CD14-positive monocyte (primary cell): ENCODE measurements around the gene TBC1D10A. TPM values are rescaled to one million over a fixed set of nuclear protein-coding genes. Genes with fewer than 3 reads are reported as not detected.

ENCODE experiments used
- DNase-seq, 3 donors: peaks; one replicate each; pipeline ENCODE4 v3.0.0-alpha.2; 2011 to 2022
- H2AFZ ChIP-seq: 2 replicates; pipeline ENCODE4 v1.6.0; 2012; ENCODE audit warnings: mild to moderate bottlenecking, low read depth, low read length, inconsistent platforms; ENCODE audit not compliant: insufficient read depth, poor library complexity, severe bottlenecking
- H3K27ac ChIP-seq, 2 donors: 1 replicate in 1 of 2; 2 replicates in 1 of 2; pipeline ENCODE4 v1.5.1; 2012 to 2013; ENCODE audit warnings: low read length in 2 of 2, control low read depth in 1 of 2, inconsistent platforms in 1 of 2, low read depth in 1 of 2, mild to moderate bottlenecking in 1 of 2
- H3K27me3 ChIP-seq, 2 donors: one replicate each; pipeline versions ENCODE4 v1.6.0 to v1.6.1; 2011 to 2013; ENCODE audit warnings: low read length in 2 of 2; ENCODE audit not compliant: control insufficient read depth in 2 of 2, insufficient read depth in 2 of 2
- H3K36me3 ChIP-seq, 2 donors: replicated peaks in 1 of 2; 1 replicate in 1 of 2; 2 replicates in 1 of 2; pipeline versions ENCODE4 v1.5.1 to v1.6.1; 2012 to 2013; ENCODE audit warnings: low read length in 2 of 2, control low read depth in 1 of 2, inconsistent platforms in 1 of 2, mild to moderate bottlenecking in 1 of 2; ENCODE audit not compliant: insufficient read depth in 2 of 2, control insufficient read depth in 1 of 2
- H3K4me1 ChIP-seq, 2 donors: 1 replicate in 1 of 2; 2 replicates in 1 of 2; pipeline versions ENCODE4 v1.5.1 to v1.6.1; 2012 to 2013; ENCODE audit warnings: low read length in 2 of 2, control low read depth in 1 of 2, inconsistent platforms in 1 of 2, mild to moderate bottlenecking in 1 of 2, moderate library complexity in 1 of 2; ENCODE audit not compliant: insufficient read depth in 2 of 2, control insufficient read depth in 1 of 2
- H3K4me2 ChIP-seq: replicated peaks from 2 replicates; pipeline ENCODE3; 2012; ENCODE audit warnings: low read length, moderate library complexity, mild to moderate bottlenecking; ENCODE audit not compliant: poor library complexity, severe bottlenecking; ENCODE audit errors: extremely low read depth
- H3K4me3 ChIP-seq, 3 experiments: fragments of 200-600 bp in 1 of 3; sonication (generic) in 1 of 3; replicated peaks in 1 of 3; 1 replicate in 2 of 3; 2 replicates in 1 of 3; pipeline ENCODE4 v1.5.1; 2011 to 2013; ENCODE audit warnings: low read length in 3 of 3, mild to moderate bottlenecking in 3 of 3, control low read depth in 2 of 3, low read depth in 2 of 3, inconsistent platforms in 1 of 3, moderate library complexity in 1 of 3
- H3K79me2 ChIP-seq: 2 replicates; pipeline ENCODE4 v1.6.0; 2012; ENCODE audit warnings: mild to moderate bottlenecking, control low read depth, inconsistent platforms, low read length, moderate library complexity; ENCODE audit not compliant: insufficient read depth
- H3K9ac ChIP-seq: 2 replicates; pipeline ENCODE4 v1.6.0; 2017; ENCODE audit warnings: low read length, mild to moderate bottlenecking; ENCODE audit not compliant: insufficient read depth, poor library complexity, severe bottlenecking
- H3K9me3 ChIP-seq, 2 donors: replicated peaks in 1 of 2; 1 replicate in 1 of 2; 2 replicates in 1 of 2; pipeline versions ENCODE4 v1.5.1 to v1.6.1; 2012 to 2013; ENCODE audit warnings: low read length in 2 of 2, control low read depth in 1 of 2; ENCODE audit not compliant: control insufficient read depth in 1 of 2, insufficient read depth in 1 of 2
- H4K20me1 ChIP-seq: 2 replicates; pipeline ENCODE4 v1.6.0; 2012; ENCODE audit warnings: mild to moderate bottlenecking, low read length, control low read depth, moderate library complexity; ENCODE audit not compliant: insufficient read depth
- H3K27ac Mint-ChIP-seq, 7 donors: one replicate each; pipeline ENCODE4 v1.8.0; 2020; ENCODE audit warnings: mild to moderate bottlenecking in 7 of 7, mixed read lengths in 7 of 7, moderate library complexity in 6 of 7, inconsistent platforms in 2 of 7
- H3K27me3 Mint-ChIP-seq, 3 donors: one replicate each; pipeline ENCODE4 v1.8.0; 2021 to 2022; ENCODE audit warnings: low read depth in 3 of 3, mild to moderate bottlenecking in 3 of 3, mixed read lengths in 3 of 3, moderate library complexity in 3 of 3, inconsistent platforms in 1 of 3
- H3K36me3 Mint-ChIP-seq, 2 donors: one replicate each; pipeline ENCODE4 v1.8.0; 2020; ENCODE audit warnings: mixed read lengths in 2 of 2, inconsistent platforms in 1 of 2, mild to moderate bottlenecking in 1 of 2
- H3K4me1 Mint-ChIP-seq: one replicate; pipeline ENCODE4 v1.8.0; 2020; ENCODE audit warnings: mild to moderate bottlenecking, mixed read lengths
- H3K4me3 Mint-ChIP-seq, 2 donors: one replicate each; pipeline ENCODE4 v1.8.0; 2020; ENCODE audit warnings: mild to moderate bottlenecking in 2 of 2, mixed read lengths in 2 of 2, moderate library complexity in 1 of 2
- H3K9me3 Mint-ChIP-seq, 7 donors: one replicate each; pipeline ENCODE4 v1.8.0; 2020 to 2022; ENCODE audit warnings: mixed read lengths in 7 of 7, mild to moderate bottlenecking in 6 of 7, moderate library complexity in 6 of 7, inconsistent platforms in 2 of 7
- WGBS: methylation state at CpG from one replicate; pipeline ENCODE4 v1.1.5; 2013; ENCODE audit warnings: missing lambda C conversion rate; ENCODE audit not compliant: insufficient coverage; 5-methylcytosine and 5-hydroxymethylcytosine counted together
- intact Hi-C, 2 donors: fragments of 100-400 bp; cut with micrococcal nuclease; formaldehyde crosslinking; loops; one replicate each; pipeline versions ENCODE4 v1.15.0 to v1.15.1; 2023
- polyA plus RNA-seq, 3 donors: library from polyadenylated mRNA; depleted of rRNA in 1 of 3; unstranded in 2 of 3; stranded (reverse) in 1 of 3; fragments of 300-500 nt in 2 of 3; fragments of >200 nt in 1 of 3; fragmentation: Illumina TruSeq in 2 of 3; gene quantifications; 1 replicate in 2 of 3; 2 replicates in 1 of 3; pipeline ENCODE4 v1.2.3, GENCODE V29; 2012 to 2021
- TF ChIP-seq, protein P1 (sequence below): fragments of 200-600 bp; IDR thresholded peaks from one replicate; pipeline ENCODE4 v1.8.0; 2022; ENCODE audit warnings: antibody characterized with exemption, mild to moderate bottlenecking

Gene TBC1D10A
- polyA plus RNA-seq, 3 donors: 13.4 to 38.3 (median 21.8) TPM

DNA sequence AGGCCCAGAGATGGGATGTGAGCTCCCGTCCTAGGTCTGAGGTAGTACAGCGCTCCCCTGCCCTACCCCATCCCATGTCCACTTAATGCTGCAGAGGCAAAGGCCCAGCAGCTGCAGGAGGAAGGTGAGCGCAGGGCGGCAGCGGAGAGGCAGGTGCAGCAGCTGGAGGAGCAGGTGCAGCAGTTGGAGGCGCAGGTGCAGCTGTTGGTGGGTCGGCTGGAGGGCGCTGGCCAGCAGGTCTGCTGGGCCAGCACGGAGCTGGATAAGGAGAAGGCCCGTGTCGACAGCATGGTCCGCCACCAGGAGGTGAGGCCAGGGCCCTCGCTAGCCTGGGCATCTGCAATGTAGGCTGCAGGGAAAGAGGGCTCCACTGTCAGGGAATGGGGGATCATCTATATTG, 45.2 kb upstream of the TBC1D10A start:
- no peaks in the 10 kb centered on the region for H4K20me1 ChIP-seq
- peaks cover 0 to 2% (median 0%) of the 10 kb centered on the region in 3 donors for H3K27me3 Mint-ChIP-seq
- no peak overlapping the region for H3K4me3 ChIP-seq
- H3K79me2 ChIP-seq: no peaks in the 10 kb centered on the region
- H3K9me3 ChIP-seq: no peaks in the 10 kb centered on the region
- TF ChIP-seq, protein P1, sequence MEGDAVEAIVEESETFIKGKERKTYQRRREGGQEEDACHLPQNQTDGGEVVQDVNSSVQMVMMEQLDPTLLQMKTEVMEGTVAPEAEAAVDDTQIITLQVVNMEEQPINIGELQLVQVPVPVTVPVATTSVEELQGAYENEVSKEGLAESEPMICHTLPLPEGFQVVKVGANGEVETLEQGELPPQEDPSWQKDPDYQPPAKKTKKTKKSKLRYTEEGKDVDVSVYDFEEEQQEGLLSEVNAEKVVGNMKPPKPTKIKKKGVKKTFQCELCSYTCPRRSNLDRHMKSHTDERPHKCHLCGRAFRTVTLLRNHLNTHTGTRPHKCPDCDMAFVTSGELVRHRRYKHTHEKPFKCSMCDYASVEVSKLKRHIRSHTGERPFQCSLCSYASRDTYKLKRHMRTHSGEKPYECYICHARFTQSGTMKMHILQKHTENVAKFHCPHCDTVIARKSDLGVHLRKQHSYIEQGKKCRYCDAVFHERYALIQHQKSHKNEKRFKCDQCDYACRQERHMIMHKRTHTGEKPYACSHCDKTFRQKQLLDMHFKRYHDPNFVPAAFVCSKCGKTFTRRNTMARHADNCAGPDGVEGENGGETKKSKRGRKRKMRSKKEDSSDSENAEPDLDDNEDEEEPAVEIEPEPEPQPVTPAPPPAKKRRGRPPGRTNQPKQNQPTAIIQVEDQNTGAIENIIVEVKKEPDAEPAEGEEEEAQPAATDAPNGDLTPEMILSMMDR: no peak
- no peak overlapping the region for H2AFZ ChIP-seq
- peaks cover 13% of the 10 kb centered on the region for H3K4me1 Mint-ChIP-seq
- DNase-seq: no peak
- H3K4me1 ChIP-seq: peaks cover 16 to 17% of the 10 kb centered on the region in 2 donors
- intact Hi-C loops: no loop called here
- WGBS: 99% methylated on average over 11 of the region's 13 CpGs
- H3K27ac ChIP-seq: no peak overlapping the region
- H3K4me3 Mint-ChIP-seq: no peak overlapping the region
- no peaks in the 10 kb centered on the region for H3K36me3 ChIP-seq
- H3K27ac Mint-ChIP-seq: peak overlapping the region in 6 of 7 donors; percentile 30 to 89 (median 84)
- no peak overlapping the region for H3K9ac ChIP-seq
- H3K27me3 ChIP-seq: no peaks in the 10 kb centered on the region
- H3K9me3 Mint-ChIP-seq: no peaks in the 10 kb centered on the region
- H3K4me2 ChIP-seq: no peak overlapping the region
- H3K36me3 Mint-ChIP-seq: peaks cover 2 to 8% of the 10 kb centered on the region in 2 donors

DNA sequence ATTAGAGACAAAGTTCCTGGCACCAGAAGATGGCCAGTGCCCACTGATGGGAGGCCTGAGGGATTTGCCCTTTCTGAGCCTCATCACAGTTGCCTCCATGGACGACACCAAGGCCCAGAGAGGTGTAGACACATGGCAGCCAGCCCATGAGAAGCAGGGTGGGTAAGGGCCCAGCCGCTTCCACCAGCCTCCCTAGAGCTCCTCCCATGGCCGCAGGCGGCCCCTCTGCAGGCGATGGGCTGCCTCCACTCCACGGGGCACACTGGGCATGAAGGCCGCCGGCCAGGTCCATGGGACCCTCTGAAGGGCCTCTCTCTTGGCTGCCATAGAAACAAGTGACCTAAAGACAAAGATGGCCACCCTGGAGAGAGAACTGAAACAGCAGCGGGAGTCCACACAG, 44.6 kb upstream of the TBC1D10A start:
- H3K4me1 Mint-ChIP-seq: peaks cover 13% of the 10 kb centered on the region
- peak overlapping the region in 2 of 7 donors; percentile 18 to 63 for H3K27ac Mint-ChIP-seq
- H3K27ac ChIP-seq: no peak overlapping the region
- H3K79me2 ChIP-seq: no peaks in the 10 kb centered on the region
- 93% methylated on average over 6 of the region's 9 CpGs for WGBS
- peaks cover 16 to 17% of the 10 kb centered on the region in 2 donors for H3K4me1 ChIP-seq
- H3K9me3 Mint-ChIP-seq: no peaks in the 10 kb centered on the region
- no peaks in the 10 kb centered on the region for H3K9me3 ChIP-seq
- H3K36me3 Mint-ChIP-seq: peaks cover 4 to 5% of the 10 kb centered on the region in 2 donors
- H4K20me1 ChIP-seq: no peaks in the 10 kb centered on the region
- DNase-seq: no peak
- H3K9ac ChIP-seq: no peak overlapping the region
- H2AFZ ChIP-seq: no peak overlapping the region
- TF ChIP-seq, protein P1: no peak
- H3K27me3 Mint-ChIP-seq: peaks cover 0 to 4% (median 0%) of the 10 kb centered on the region in 3 donors
- no peak overlapping the region for H3K4me3 ChIP-seq
- no peak overlapping the region for H3K4me3 Mint-ChIP-seq
- no peak overlapping the region for H3K4me2 ChIP-seq
- H3K36me3 ChIP-seq: no peaks in the 10 kb centered on the region
- intact Hi-C loops: no loop called here
- H3K27me3 ChIP-seq: no peaks in the 10 kb centered on the region
